GM12873 (cell line): ENCODE data around the gene PRRT2.

Source experiments
- TF ChIP-seq, protein P1 (sequence below): IDR thresholded peaks from 2 replicates; pipeline ENCODE4 v1.5.1; 2012; ENCODE audit warnings: low read depth, mild to moderate bottlenecking, moderate library complexity, low read length, control low read depth; ENCODE audit not compliant: insufficient read depth; ENCODE audit errors: missing control alignments

Gene PRRT2

DNA sequence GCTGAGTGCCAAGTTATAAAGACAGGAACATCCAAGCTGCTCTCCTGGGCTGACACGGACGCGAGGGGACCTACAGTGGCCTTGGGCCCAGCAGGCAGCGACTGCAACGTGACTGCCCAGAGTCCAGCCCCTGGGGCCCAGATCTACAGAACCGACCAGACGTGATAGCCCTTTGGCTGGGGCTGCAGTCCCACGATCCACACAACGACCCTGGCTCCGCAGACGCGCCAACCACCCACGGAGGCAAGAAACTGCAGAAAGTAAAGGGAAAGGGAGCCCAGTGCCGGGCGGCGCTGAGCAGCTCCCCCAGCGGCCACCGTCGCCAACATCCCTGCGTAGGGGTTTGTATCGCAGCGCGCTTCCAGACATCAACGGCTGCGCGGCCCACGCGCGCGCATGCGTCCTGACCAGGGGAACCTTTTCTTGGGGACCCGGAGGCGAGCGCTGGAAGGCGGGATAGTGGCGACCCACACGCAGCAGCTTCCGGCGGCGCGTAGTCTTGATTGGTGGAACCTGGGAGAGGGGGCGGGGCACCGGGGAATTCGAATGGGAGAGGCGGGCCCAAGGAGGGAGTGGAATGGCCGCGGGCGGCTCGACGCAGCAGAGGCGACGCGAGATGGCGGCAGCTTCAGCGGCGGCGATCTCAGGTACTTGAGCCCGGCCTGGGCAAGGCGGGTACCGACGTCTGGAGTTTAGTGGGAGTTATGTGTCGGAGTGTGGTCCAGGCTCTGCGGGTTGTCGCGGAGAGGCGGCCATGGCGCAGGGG is 21.6 kb upstream of the PRRT2 start, which contains the start of gene KIF22:
TSS of gene KIF22 (plus strand) at position 569 of the 766 bp plus-strand sequence. CDS start at position 578, 9 bp downstream.
- TF ChIP-seq, protein P1, sequence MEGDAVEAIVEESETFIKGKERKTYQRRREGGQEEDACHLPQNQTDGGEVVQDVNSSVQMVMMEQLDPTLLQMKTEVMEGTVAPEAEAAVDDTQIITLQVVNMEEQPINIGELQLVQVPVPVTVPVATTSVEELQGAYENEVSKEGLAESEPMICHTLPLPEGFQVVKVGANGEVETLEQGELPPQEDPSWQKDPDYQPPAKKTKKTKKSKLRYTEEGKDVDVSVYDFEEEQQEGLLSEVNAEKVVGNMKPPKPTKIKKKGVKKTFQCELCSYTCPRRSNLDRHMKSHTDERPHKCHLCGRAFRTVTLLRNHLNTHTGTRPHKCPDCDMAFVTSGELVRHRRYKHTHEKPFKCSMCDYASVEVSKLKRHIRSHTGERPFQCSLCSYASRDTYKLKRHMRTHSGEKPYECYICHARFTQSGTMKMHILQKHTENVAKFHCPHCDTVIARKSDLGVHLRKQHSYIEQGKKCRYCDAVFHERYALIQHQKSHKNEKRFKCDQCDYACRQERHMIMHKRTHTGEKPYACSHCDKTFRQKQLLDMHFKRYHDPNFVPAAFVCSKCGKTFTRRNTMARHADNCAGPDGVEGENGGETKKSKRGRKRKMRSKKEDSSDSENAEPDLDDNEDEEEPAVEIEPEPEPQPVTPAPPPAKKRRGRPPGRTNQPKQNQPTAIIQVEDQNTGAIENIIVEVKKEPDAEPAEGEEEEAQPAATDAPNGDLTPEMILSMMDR: peak; percentile 84

DNA sequence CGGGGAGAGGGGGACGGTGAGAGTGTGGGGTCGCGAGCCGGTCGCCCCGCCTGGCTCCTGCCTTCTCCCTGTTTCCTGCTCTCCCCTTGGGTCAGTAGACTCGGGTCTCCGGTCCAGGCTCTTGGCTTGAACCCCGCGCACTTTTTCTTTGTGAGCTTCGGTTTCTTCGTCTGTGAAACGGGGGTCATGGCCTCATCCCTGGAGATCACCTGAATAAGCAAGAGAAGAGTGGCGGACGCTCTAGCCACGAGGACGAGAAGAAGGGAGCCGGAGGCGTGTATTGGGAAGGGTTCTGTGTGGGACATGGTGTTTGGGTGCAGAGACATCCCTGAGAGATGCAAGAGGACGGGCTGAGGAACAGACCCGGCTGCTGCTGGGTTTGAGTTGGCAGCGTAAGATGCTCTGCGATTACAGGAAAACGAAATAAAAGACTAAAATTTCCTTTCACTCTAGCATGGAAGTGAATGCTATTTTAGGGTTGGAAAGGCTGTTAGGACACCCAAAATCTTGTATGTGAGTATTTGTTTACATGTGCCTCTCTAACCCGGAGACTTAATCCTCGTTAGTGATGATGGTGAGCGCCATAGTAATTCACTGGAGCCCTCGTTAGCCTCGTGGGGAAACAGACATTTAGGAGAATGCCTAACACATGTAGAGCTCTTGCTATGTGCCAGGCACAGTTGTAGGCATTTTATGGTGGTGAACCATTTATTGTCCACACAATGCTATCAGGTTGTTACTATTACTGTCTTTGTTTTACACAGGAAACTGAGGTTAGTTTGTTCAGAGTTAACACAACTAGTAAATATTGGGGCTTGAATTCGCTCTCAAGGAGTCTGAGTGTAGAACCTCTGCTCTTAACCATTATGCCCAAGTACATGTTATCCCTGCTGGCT is 20.8 kb upstream of the PRRT2 start:
- TF ChIP-seq, protein P1: no peak

DNA sequence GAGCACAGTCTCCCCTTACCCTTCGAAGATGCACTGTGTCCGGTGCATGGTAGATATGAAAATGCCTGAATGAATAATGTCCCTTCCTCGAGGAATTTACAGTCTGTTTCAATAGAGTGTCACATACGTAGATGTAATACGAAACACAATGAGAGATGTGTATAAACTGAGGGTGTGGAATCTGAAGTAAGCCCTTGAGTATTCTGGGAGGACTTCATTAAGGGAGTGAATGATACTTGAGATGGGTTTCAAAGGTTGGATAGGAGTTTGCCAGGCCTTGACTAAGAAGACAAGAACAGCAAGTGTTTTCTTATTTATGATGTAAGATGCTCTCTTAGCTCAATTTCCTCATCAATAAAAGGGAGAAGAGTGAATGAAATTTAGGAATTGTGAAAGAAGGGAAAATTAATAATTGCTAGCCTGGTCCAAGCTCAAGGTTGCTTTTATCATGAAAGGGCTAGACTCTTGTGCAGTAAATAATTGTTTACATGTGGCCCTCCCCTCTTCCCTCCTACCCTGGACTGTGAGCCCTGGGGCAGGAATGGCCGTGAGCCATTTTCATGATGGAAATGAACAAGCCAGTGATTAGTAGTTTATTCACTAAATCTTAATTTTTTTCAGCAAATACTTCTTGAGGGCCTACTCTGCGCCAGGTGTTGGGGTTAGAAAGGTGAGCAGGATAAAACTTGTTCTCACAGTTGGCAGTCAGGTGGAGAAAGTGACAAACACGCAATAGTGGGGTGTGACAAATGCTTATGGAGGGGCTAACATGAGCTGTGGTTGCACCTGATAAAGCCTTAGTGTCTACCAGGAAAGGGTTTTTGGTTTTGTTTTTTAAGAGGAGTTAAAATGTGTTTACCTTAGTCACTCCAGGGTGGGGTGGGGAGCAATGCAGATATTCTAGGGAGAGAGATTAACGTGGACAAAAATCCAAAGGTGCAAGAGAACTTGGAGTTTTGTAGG is 19.9 kb upstream of the PRRT2 start:
- TF ChIP-seq, protein P1: no peak

DNA sequence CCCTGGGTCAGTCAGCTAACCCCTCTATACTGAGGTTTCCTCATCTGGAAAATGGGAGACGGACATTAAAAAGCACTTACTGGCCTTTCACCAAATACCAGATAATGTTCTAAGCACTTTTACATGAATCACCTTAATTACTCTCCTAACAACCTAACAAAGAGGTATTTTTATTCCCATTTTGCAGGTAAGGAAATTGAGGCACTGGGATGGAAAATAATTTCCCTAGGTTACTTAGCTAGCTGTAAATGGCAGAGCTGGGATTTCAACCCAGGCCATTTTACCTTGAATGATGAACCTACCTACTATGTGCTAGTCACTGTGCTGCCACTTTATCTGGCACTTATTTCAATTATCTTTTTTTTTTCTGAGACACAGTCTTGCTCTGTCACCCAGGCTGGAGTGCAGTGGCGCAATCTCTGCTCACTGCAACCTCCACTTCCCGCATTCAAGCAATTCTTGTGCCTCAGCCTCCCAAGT is 17.7 kb upstream of the PRRT2 start:
- TF ChIP-seq, protein P1: no peak

DNA sequence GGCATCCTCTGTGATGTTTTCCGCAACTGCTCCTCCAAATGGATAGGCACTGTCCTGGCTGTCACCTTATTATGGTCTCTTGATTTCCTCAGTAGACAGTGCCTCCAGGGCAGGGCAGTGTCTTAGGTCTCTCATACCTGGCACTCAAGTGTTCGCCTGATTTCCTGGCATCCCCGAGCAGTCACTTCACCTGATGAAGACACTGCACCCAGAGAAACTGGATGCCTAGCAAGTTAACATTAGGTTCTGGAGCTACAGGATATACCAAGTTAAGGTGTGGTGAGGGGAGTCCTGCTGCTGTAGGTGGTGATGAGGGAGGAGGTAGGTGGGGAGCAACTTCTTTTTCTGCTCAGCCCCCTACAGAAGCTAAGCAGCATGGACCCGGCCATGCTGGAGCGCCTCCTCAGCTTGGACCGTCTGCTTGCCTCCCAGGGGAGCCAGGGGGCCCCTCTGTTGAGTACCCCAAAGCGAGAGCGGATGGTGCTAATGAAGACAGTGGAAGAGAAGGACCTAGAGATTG is 9.5 kb upstream of the PRRT2 start:
- TF ChIP-seq, protein P1: no peak

DNA sequence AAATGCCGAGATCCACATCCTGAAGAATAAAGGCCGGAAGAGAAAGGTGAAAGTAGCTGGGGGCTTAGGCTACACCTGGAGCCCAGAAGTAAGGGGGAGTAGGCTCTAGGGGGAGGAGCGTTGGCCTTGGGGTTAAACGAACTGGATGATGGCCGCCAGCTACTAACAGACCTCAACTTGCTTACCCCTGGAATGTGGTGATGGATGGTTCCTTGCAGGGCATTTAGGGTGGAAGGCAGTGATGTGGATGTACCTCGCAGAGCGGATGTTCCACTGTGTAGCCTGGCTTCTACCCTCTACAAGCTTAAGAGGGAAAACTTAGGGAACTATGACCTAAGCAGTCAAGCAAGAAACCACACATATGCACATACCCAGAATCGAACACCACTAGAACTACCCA is 8.0 kb upstream of the PRRT2 start:
- TF ChIP-seq, protein P1: no peak
